WTC11 (cell line): ENCODE results near the gene LYPD1.

Experiments used
- CTCF ChIP-seq: fragments of 200-600 bp; IDR thresholded peaks from 2 replicates; pipeline ENCODE4 v1.8.0; 2022; ENCODE audit warnings: antibody characterized with exemption
- MAX ChIP-seq: sonication (generic); formaldehyde crosslinking; IDR thresholded peaks from 2 replicates; pipeline ENCODE4 v1.8.0; 2022; ENCODE audit warnings: mild to moderate bottlenecking, missing genetic modification reagents
- MLX ChIP-seq: sonication (generic); formaldehyde crosslinking; IDR thresholded peaks from 2 replicates; pipeline ENCODE4 v1.8.1; 2023; ENCODE audit warnings: mild to moderate bottlenecking, missing genetic modification reagents, moderate library complexity
- MXD4 ChIP-seq: fragments of 250-450 bp; sonication (Bioruptor Pico); IDR thresholded peaks from 2 replicates; pipeline ENCODE4 v1.8.0; 2021; ENCODE audit warnings: mild to moderate bottlenecking, moderate library complexity, borderline replicate concordance
- NFYB ChIP-seq: sonication (generic); formaldehyde crosslinking; conservative IDR thresholded peaks from 2 replicates; pipeline ENCODE4 v1.8.0; 2022; ENCODE audit warnings: low read depth, missing genetic modification reagents
- TCF7 ChIP-seq: sonication (generic); formaldehyde crosslinking; IDR thresholded peaks from 2 replicates; pipeline ENCODE4 v1.8.0; 2022; ENCODE audit warnings: mild to moderate bottlenecking, low read depth, missing genetic modification reagents, moderate library complexity
- TEAD1 ChIP-seq: sonication (generic); formaldehyde crosslinking; IDR thresholded peaks from 2 replicates; pipeline ENCODE4 v1.8.0; 2022; ENCODE audit warnings: mild to moderate bottlenecking, missing genetic modification reagents
- TP53 ChIP-seq: sonication (generic); formaldehyde crosslinking; IDR thresholded peaks from 2 replicates; pipeline ENCODE4 v1.8.1; 2023; ENCODE audit warnings: mild to moderate bottlenecking, missing genetic modification reagents
- ZBTB21 ChIP-seq: sonication (generic); formaldehyde crosslinking; IDR thresholded peaks from 2 replicates; pipeline ENCODE4 v1.8.1; 2023; ENCODE audit warnings: mild to moderate bottlenecking, missing genetic modification reagents, borderline replicate concordance
- ZNF121 ChIP-seq: sonication (generic); formaldehyde crosslinking; IDR thresholded peaks from 2 replicates; pipeline ENCODE4 v1.8.0; 2023; ENCODE audit warnings: missing genetic modification reagents
- ZNF671 ChIP-seq: fragments of 250-450 bp; sonication (Bioruptor Pico); IDR thresholded peaks from 2 replicates; pipeline ENCODE4 v1.8.0; 2021; ENCODE audit warnings: mild to moderate bottlenecking
- TF ChIP-seq, protein P1 (sequence below): sonication (generic); formaldehyde crosslinking; IDR thresholded peaks from 2 replicates; pipeline ENCODE4 v1.8.1; 2023; ENCODE audit warnings: mild to moderate bottlenecking, missing genetic modification reagents, borderline replicate concordance

GRCh38 chr2:132609101-132609890, 60.7 kb downstream of the LYPD1 start:
- no peak for TF ChIP-seq CTCF
- TF ChIP-seq MLX = no peak
- no peak for TF ChIP-seq MXD4 (CRISPR knock-in tag)
- TF ChIP-seq NFYB = no peak
- no peak for TF ChIP-seq TCF7 (CRISPR knock-in tag)
- no peak for TF ChIP-seq TEAD1
- TF ChIP-seq ZNF121 (CRISPR knock-in tag) = no peak
- TF ChIP-seq MAX (CRISPR knock-in tag) = no peak
- TF ChIP-seq ZBTB21 = no peak
- TF ChIP-seq, protein P1, sequence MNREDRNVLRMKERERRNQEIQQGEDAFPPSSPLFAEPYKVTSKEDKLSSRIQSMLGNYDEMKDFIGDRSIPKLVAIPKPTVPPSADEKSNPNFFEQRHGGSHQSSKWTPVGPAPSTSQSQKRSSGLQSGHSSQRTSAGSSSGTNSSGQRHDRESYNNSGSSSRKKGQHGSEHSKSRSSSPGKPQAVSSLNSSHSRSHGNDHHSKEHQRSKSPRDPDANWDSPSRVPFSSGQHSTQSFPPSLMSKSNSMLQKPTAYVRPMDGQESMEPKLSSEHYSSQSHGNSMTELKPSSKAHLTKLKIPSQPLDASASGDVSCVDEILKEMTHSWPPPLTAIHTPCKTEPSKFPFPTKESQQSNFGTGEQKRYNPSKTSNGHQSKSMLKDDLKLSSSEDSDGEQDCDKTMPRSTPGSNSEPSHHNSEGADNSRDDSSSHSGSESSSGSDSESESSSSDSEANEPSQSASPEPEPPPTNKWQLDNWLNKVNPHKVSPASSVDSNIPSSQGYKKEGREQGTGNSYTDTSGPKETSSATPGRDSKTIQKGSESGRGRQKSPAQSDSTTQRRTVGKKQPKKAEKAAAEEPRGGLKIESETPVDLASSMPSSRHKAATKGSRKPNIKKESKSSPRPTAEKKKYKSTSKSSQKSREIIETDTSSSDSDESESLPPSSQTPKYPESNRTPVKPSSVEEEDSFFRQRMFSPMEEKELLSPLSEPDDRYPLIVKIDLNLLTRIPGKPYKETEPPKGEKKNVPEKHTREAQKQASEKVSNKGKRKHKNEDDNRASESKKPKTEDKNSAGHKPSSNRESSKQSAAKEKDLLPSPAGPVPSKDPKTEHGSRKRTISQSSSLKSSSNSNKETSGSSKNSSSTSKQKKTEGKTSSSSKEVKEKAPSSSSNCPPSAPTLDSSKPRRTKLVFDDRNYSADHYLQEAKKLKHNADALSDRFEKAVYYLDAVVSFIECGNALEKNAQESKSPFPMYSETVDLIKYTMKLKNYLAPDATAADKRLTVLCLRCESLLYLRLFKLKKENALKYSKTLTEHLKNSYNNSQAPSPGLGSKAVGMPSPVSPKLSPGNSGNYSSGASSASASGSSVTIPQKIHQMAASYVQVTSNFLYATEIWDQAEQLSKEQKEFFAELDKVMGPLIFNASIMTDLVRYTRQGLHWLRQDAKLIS (CRISPR knock-in tag) = no peak
- no peak for TF ChIP-seq ZNF671 (CRISPR knock-in tag)
- TF ChIP-seq TP53 (CRISPR knock-in tag) = no peak
